Ramos (cell line): ENCODE results near the gene UMODL1.

Experiments
- in situ Hi-C: fragments of 300-500 bp; cut with MboI; formaldehyde crosslinking; loops from one replicate; pipeline ENCODE4 v1.14.3; 2022; ENCODE audit warnings: low sequenced_read_pairs; ENCODE audit not compliant: unreplicated experiment

The UMODL1 gene

DNA sequence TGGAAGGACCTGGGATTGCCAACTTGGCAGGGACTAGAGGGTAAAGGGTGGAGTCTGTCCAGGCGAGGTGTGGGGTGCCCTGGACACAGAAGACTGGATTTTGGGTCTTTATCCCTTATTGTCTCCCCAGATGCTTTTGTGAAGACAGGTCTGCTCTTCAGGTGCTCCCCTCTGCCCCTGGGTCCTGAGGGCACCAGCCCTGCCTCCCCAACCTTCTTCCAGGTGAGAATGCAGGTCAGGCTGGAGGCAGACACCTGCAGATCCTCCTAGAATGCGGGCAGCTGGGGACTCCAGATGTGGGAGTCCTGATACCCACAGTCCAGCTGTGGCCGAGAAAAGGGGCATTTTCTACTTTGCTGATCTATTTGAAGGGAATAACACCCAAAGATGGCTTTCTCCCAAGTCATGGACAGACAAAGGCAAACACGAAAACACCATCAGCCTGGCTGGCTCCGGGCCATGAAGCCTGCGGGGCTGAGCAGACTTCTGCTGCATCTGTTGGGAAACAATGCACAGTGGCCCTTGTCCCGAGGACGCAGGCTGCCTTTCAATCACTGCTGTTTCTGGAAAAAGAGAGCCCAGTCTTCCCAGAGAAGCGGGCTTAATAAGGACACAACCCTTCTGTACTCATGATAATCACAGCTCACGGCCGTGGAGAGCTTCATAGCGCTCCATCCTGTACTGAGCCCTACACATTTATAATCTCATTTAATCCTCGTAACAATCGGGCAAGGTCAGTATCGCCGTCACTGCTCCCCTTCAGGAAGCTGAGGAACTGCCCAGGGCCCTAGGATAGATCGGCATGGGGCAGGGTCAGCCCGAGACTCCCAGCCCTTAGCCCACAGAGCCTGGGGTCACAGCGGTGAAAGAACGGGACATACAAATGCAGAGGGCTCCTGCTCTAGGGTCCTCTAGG is 85.8 kb downstream of the UMODL1 start:
- in situ Hi-C loops: loop anchor here (10.0 kb wide), 2 partner anchors 108 to 298 kb away; no protein-coding TSS in a partner anchor

DNA sequence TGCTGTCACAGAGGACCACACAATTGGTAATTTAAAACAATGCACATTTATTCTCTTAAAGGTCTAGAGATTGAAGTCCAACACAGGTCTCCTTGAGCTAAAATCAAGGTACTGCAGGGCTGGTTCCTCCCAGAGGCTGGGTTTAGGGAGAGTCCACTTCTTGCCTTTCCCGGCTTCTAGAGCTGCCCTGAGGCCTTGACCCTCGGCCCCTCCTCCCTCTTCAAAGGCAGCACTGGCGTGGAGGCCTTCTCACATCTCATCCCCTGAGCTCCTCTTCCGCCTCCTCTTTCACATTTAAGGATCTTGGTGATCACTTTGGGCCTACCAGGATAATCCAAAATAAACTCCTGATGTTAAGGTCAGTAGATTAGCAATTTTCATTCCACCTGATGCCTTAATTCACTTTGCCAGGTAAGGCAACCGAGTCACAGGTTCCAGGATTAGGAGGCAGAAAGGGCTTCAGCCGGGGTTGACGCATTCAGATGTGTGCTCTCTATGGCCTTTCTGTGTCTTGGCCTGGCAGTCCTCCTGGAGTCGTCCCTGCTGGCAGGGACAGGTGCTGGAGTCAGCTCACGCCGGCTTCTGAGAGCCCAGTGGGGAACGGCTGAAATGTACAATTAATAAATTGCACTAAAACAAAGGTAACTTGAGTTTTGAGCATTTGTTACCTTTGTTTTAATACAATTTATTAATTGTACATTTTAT is 86.6 kb downstream of the UMODL1 start:
- in situ Hi-C loops: loop anchor here (10.0 kb wide), 2 partner anchors 107 to 297 kb away; no protein-coding TSS in a partner anchor

DNA sequence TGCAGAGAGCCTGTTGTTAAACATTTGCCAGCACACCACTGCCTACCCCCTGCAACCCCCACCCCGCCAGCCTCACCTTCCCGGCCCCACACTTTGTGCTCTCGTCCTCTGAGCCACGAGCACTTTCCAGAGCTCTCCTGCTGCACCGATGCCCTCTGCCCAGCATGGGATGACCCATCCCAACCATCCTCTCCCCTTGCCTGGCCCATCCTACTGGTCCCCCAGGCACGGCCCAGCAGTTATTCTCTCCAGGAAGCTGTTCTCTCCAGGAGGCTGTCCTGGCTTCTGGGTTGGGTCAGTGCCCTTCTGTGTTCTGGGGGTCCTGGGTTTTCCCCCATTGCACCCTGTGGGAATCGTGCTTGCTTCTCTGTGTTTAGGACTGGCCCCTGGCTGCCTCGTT is 87.7 kb downstream of the UMODL1 start:
- in situ Hi-C loops: loop anchor here (10.0 kb wide), 2 partner anchors 106 to 296 kb away; no protein-coding TSS in a partner anchor

DNA sequence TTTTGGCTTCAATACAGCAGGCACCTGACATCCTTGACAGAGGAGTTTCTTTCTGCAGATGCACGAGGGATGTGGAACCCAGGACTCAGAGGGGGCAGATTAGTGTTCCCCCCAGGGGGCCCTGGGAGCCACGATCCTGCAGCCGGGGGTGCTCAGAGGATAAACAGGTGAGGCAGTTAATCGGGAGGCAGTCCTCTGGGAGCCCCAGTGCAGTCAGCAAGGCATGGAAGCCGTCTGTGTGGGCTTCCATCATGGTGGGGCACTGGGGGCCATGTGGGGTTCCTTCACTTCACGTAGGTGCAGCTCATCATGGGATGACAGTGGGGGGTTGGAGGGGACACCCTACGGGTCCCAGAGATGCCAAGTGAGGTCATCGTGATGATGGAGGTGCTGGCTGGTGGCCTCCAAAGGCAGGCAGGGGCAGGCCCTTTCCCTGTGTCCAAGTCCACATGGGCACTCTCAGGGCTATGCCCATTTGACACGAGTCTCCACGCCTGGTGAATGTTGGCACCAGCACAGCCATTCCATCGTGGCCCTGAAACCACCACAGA is 88.5 kb downstream of the UMODL1 start:
- in situ Hi-C loops: loop anchor here (10.0 kb wide), 2 partner anchors 105 to 295 kb away; no protein-coding TSS in a partner anchor

DNA sequence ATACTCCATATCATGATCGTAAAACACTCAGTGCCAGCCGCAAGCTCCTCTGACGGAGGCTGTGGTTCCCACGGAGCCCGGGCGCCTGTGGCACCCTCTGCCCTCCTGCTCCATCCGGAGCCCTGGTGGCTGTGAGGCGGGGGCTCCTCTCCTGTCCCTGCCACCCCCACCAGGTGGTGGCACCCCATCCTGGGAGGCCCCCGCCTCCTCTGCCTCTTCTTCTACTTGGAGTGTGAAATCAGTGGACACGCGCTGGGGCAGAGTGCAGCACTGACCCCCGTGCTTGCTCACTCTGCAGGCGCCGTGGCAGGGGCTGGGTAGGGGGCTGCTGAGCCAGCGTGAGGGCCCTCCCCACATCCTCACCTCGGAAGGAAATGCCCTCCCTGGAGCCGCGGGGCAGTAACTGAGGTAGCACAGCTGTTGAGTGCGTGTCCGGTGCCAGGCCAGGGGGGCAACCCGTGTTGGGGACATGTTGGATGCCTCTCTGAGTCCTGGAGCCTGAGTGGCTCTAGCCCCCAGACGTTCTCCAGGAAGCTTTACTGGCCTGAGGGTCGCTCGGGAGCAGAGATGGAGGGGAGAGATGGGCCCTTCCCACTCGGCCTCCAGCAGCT is 89.1 kb downstream of the UMODL1 start:
- in situ Hi-C loops: no loop called here

DNA sequence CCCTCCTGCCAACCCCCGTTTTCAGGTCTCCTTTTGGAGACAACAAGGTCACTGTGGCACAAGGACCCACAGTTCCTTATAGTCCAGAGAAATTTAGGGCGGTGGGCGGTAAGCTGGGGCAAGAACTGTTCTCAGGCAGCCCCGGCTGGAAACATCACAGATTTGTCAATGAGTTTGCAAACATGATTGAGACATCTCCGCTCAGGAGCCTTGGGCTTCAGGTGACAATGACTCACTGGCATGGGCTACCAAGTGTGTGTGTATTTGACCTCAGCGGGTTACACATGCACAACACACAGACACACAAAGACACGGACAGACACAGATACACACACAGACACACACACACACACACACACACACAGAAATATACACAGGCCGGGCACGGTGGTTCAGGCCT is 89.6 kb downstream of the UMODL1 start:
- in situ Hi-C loops: no loop called here

DNA sequence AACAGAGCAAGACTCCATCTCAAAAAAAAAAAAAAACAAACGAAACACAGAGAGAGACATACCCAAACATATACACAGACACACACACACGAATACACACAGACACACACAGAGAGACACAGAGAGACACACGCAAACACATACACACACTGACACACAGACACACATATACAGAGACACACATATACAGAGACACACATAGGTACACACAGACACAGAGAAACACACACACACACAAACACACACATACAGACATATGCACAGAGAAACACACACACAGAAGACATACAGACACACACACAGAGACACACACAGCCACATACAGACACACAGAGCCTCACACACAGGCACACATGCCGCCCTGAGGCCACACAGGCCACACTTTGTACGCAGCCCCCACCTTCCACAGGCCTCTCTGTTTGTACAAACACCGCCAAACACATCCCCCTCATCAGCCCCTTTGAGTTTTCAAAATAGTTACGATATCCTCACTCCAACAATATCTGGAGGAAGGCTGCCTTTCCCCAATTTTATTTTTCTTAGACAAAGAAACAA is 90.4 kb downstream of the UMODL1 start:
- in situ Hi-C loops: no loop called here

DNA sequence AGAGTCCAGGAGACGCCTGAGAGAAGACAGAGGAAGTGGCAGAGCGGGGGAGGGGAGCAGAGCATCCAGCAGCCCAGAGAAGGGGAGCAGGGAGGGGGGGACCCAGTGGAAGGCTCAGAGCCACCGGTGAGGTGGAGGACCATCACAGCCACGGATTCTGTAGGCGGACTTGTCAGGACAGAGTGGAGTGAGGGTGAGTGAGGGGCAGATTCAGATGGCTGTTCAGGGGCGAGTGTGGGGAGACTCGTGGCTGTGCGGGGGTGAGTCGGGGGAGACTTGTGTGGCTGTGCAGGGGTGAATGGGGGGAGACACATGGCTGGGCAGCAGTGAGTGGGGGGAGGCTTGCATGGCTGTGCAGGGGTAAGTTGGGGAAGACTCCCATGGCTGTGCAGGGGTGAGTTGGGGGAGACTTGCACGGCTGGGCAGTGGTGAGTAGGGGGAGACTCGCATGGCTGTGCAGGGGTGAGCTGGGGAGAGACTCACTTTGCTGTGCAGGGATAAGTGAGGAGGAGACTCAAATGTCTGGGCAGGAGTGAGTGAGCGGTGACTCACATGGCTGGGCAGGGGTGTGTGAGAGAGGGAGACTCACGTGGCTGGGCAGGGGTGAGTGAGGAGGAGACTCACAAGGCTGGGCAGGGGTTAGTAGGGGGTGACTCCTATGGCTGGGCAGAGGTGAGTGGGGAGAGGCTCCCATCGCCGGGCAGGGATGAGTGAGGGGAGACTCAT is 91.0 kb downstream of the UMODL1 start:
- in situ Hi-C loops: no loop called here

DNA sequence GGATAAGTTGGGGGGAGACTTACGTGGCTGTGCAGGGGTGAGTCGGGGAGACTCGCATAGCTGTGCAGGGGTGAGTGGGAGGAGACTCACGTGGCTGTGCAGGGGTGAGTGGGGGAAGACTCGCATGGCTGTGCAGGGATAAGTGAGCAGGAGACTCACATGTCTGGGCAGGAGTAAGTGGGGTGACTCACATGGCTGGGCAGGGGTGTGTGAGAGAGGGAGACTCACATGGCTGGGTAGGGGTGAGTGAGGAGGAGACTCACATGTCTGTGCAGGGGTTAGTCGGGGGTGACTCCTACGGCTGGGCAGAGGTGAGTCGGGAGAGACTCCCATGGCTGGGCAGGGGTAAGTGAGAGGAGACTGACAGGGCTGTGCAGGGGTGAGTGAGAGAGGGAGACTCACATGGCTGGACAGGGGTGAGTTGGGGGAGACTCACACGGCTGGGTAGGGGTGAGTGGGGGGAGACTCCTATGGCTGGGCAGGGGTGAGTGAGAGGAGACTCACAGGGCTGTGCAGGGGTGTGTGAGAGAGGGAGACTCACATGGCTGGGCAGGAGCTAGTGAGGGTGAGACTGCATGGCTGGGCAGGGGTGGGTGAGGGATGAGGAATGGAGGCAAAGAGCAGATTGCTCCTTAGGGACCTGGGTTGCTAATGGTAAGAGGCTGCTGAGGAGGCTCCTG is 91.9 kb downstream of the UMODL1 start:
- in situ Hi-C loops: no loop called here

DNA sequence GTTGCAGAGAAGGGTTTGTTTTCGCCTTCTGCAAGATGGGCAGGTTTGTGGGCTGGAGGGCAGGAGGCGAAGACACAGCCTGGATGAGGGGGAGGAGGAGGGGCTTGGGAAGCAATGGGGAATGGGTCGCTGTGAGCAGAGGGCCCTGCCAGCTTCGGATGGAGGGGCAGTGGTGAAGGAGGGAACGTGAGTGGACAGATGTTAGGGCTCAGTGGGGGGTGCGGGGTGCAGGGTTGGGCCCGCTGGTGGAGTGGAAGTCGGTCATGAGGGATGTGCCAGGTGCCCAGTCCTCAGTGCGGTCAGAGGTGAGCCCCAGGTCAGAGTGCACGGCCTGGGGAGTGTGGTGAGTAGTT is 92.4 kb downstream of the UMODL1 start:
- in situ Hi-C loops: no loop called here

DNA sequence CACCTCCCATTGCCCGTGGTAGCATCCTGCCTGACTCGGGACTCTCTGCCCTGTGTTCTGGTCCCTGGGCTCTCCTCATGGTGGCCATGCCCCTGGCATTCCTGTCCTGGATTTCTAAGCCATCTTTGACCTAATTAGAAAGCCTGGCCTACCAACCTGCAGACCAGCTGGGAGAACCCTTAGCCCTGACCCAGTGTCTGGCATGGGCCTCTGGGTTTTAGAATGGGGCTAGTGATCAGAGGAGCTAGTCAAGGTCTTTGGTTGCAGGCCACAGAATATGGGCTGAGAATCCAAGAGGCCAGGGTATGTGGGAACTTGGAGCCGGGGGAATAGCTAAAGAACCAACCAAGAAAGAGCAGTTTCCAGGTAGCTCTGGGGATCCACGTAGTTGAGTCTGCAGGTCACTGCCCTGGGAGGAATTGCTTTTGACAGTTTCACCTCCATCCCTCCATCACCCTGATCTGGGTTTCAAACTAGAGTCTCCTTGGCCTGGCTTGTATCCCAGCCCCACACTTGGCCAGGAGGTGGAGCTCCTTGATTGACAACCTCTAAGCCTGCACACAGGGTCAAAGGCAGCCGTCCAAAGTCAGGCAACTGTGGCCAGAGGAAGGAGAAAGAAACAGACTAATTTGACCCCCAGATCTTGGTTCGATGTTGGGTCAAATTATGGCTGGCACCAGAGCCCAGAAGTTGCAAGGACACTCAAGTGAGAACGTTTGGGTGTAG is 93.1 kb downstream of the UMODL1 start:
- in situ Hi-C loops: no loop called here

DNA sequence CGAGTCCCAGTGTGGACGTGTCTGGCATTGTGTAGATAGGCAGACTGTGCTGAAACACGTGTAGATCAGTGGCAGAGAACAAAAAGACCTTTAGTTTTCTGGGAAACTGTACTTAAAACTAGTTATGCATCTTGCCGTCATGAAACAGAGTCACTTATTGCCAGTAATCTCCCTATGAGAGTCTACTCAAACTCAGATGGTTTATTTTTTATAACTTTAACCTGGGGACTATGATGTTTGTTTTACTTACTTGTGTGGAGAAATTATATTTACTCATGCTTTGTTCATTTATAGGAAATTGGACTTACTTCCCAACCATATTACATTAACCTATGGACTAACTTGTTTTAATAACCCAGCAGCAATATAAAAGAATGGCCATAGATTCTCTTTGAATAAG is 93.7 kb downstream of the UMODL1 start:
- in situ Hi-C loops: no loop called here

DNA sequence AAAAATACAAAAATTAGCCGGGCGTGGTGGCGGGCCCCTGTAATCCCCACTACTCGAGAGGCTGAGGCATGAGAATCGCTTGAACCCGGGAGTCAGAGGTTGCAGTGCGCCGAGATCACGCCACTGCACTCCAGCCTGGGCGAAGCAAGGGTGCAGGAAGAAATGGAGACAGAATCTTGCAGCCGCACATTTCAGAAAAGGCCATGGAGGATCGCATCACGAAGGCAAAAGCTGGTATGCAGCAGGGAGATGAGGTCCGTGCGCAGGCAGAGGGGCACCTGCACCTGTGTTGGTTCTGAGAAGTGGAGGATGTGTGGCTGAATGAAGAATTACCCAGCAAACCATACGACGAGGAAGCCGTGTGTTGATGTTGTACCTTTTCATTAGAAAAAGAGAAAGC is 94.8 kb downstream of the UMODL1 start:
- in situ Hi-C loops: no loop called here

DNA sequence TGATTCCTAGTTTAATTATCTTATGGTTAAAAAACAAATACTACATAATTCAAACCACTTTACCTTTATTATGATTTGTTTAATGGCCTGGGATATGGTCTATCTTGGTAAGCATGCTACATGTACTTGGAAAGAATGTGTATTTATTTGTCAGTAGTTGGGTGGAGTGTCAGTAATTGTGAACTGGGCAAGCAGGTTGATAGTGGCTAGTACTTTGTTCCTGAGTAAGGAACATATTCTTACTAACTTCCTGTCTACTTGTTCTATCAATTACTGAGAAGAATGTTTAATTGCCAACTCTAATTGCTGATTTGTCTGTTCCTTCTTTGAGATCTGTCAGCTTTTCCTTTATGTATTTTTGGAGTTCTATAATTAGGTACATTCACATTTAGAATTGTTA is 98.6 kb downstream of the UMODL1 start:
- in situ Hi-C loops: loop anchor here (5.0 kb wide), 1 partner anchor 83 kb away; no protein-coding TSS in a partner anchor

DNA sequence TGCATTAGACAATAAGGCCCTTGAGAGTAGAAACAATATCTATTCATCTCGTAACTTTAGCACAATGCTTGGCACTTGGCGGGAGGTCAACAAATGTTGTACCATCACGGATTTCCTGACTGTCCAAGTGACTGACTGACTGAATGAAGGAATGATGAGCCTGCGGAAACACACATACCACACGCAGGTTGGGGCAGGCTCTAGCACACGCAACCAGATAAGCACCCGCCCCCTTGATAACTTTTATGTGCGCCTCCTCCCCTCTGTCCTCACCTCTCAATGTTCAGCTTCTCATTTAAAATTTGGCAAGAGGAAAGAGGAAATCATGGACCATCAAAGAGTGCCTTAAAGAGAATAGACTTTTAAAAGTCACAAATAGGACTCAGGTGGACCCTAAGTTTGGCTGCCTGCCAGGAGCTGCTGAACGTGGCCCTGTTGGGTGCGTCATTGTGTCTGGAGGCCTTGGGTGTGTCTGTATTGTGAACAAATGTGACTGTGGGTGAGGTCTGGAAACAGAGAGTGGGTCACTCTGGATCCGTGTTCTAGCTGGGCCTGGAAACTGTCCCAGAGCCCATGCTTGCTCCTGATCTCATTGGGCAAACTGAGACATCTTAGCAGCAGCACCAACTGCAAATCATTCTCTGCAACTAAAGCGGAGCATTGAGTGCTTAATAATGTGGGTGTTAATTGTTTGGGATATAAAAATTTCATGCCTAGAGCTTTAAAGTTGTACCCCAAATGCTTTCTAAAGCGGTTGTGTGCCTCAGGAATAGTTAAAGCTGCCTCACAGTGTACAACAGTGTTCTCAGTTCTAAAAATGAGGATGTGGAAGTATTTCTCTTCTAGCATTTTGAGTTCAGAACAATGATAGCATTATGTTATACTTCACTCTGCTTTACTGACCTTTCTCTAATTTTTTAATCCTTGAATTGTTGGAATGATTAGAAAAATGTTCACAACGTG is 100.3 kb downstream of the UMODL1 start:
- in situ Hi-C loops: loop anchor here (5.0 kb wide), 1 partner anchor 81 kb away; no protein-coding TSS in a partner anchor

DNA sequence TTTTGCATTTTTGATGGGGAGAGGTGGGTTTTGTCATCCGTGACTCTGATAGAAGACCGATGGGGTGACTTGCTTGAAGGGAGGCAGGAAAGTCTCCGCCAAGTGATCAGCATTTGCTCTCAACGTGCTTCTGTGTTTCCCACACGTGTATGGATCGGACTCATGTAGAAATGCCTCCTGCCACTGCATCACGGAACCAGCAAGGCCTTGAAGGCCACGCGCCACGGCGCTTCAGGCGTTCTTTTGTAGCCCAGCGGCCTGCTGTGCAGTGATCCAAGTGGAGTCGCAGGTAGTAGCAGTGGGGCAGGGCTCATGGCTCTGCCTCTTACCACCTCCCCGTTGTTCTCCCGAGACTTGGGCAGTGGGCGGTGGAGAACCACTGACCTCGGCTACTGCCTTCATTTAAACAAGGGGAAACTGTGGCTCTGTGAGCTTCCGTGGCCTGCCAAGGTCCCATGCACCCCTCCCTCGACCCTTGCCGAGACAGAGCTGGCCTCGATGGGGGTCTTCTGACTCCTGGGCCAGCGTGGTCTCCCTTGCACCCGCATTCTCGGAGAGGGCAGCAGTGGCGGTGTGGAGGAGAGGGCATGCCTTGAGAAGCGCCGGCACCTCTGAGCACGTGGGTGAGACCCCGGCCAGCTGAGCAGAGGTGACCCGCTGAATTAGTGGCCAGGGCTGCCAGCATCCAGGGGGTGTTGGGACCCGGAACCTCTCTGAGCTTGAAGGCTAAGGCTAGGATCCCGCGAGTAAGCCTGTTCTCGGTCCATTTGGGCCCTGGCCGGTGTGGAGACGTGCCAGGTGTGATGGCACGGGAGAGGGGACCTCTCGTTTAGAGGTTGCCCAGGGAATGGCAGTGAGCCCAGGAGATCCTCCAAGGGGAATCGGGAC is 101.7 kb downstream of the UMODL1 start:
- in situ Hi-C loops: loop anchor here (5.0 kb wide), 1 partner anchor 79 kb away; no protein-coding TSS in a partner anchor
